Endothelial cell of umbilical vein (primary cell): ENCODE data around the gene SLC44A1.

Experiments
- EZH2 ChIP-seq: IDR thresholded peaks from 2 replicates; pipeline ENCODE4 v1.6.1; 2012; ENCODE audit warnings: borderline replicate concordance, low read depth, mild to moderate bottlenecking, moderate library complexity, low read length, inconsistent platforms; ENCODE audit not compliant: severe bottlenecking
- POLR2A ChIP-seq: IDR thresholded peaks from 2 replicates; pipeline ENCODE4 v1.6.1; 2012; ENCODE audit warnings: low read depth, mild to moderate bottlenecking, control low read depth, low read length
- POLR2AphosphoS5 ChIP-seq: IDR thresholded peaks from 2 replicates; pipeline ENCODE4 v1.6.1; 2012; ENCODE audit warnings: low read depth, mild to moderate bottlenecking, control low read depth, low read length, moderate library complexity; ENCODE audit not compliant: insufficient read depth
- TF ChIP-seq, protein P1 (sequence below), 2 donors: IDR thresholded peaks; 1 replicate in 1 of 2; 2 replicates in 1 of 2; pipeline ENCODE4 v1.5.1; 2011; ENCODE audit warnings: low read length in 2 of 2, mild to moderate bottlenecking in 2 of 2, moderate library complexity in 2 of 2, control low read depth in 1 of 2, inconsistent platforms in 1 of 2, low read depth in 1 of 2; ENCODE audit not compliant: insufficient read depth in 1 of 2; ENCODE audit errors: extremely low read depth in 1 of 2
- TF ChIP-seq, protein P2 (sequence below): IDR thresholded peaks from 2 replicates; pipeline ENCODE4 v1.6.1; 2011; ENCODE audit not compliant: insufficient read depth, insufficient read length

DNA sequence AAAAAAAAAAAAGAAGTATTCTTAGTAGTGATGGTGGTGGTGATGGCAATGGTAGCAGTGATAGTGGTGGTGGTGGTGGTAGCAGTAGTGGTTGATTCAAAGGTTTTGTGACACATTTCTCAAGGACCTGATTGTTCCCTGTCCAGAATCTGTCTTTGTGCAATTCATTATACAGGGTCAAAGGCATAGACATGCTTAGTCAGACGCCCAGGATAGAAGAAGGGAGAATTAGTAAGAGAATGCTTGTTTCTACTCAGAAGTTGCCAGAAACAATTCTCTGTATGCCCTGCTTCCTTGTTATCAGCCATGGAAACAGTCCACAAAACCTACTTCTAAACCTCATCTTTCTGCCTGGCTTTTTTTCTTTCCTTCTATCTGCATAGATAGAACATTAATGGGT is 89.4 kb downstream of the SLC44A1 start:
- TF ChIP-seq, protein P1, sequence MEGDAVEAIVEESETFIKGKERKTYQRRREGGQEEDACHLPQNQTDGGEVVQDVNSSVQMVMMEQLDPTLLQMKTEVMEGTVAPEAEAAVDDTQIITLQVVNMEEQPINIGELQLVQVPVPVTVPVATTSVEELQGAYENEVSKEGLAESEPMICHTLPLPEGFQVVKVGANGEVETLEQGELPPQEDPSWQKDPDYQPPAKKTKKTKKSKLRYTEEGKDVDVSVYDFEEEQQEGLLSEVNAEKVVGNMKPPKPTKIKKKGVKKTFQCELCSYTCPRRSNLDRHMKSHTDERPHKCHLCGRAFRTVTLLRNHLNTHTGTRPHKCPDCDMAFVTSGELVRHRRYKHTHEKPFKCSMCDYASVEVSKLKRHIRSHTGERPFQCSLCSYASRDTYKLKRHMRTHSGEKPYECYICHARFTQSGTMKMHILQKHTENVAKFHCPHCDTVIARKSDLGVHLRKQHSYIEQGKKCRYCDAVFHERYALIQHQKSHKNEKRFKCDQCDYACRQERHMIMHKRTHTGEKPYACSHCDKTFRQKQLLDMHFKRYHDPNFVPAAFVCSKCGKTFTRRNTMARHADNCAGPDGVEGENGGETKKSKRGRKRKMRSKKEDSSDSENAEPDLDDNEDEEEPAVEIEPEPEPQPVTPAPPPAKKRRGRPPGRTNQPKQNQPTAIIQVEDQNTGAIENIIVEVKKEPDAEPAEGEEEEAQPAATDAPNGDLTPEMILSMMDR (IDR thresholded peaks at IDR 0.05; ENCODE audit: extremely low read depth in 1 of 2, insufficient read depth in 1 of 2, low read depth in 1 of 2, low read length in 2 of 2) = no peak
- no peak for TF ChIP-seq POLR2AphosphoS5
- TF ChIP-seq, protein P2, sequence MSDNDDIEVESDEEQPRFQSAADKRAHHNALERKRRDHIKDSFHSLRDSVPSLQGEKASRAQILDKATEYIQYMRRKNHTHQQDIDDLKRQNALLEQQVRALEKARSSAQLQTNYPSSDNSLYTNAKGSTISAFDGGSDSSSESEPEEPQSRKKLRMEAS = no peak
- no peak for TF ChIP-seq POLR2A
- TF ChIP-seq EZH2 = no peak
